ENCODE measurements around the gene GSX2.

The GSX2 gene

GRCh38 chr4:54074381-54074780 is 25.6 kb upstream of the GSX2 start:
- DNase-seq (ENCODE audit: low read depth) = no peak
- TF ChIP-seq CTCF (IDR thresholded peaks at IDR 0.05; ENCODE audit: control insufficient read depth, extremely low read depth, insufficient read depth) = no peak
- H3K4me3 ChIP-seq (ENCODE audit: low read depth, low read length) = no peak overlapping the region

- H3K4me3 ChIP-seq (ENCODE audit: low read depth, low read length) = no peak overlapping the region
- TF ChIP-seq CTCF (IDR thresholded peaks at IDR 0.05; ENCODE audit: control insufficient read depth, extremely low read depth, insufficient read depth) = no peak
- DNase-seq (ENCODE audit: low read depth) = no peak
Measured at GRCh38 chr4:54076673-54077072, 23.3 kb upstream of the GSX2 start.

- no peak for TF ChIP-seq CTCF (IDR thresholded peaks at IDR 0.05; ENCODE audit: control insufficient read depth, extremely low read depth, insufficient read depth)
- no peak for DNase-seq (ENCODE audit: low read depth)
Measured at GRCh38 chr4:54077812-54078211, 22.2 kb upstream of the GSX2 start.

GRCh38 chr4:54082168-54082567 is 17.8 kb upstream of the GSX2 start:
- DNase-seq (ENCODE audit: low read depth) = no peak
- H3K4me3 ChIP-seq (ENCODE audit: low read depth, low read length) = no peak overlapping the region
- no peak for TF ChIP-seq CTCF (IDR thresholded peaks at IDR 0.05; ENCODE audit: control insufficient read depth, extremely low read depth, insufficient read depth)

More at GRCh38 chr4:54077812-54078211, 22.2 kb upstream of the GSX2 start:
- H3K4me3 ChIP-seq (ENCODE audit: low read depth, low read length) = no peak overlapping the region

GRCh38 chr4:54085284-54085683 is 14.7 kb upstream of the GSX2 start:
- TF ChIP-seq CTCF (IDR thresholded peaks at IDR 0.05; ENCODE audit: control insufficient read depth, extremely low read depth, insufficient read depth) = no peak
- no peak for DNase-seq (ENCODE audit: low read depth)
- no peak overlapping the region for H3K4me3 ChIP-seq (ENCODE audit: low read depth, low read length)

- H3K4me3 ChIP-seq (ENCODE audit: low read depth, low read length) = no peak overlapping the region
- DNase-seq (ENCODE audit: low read depth) = no peak
- no peak for TF ChIP-seq CTCF (IDR thresholded peaks at IDR 0.05; ENCODE audit: control insufficient read depth, extremely low read depth, insufficient read depth)
Measured at GRCh38 chr4:54089875-54090274, 10.1 kb upstream of the GSX2 start.

- no peak for DNase-seq (ENCODE audit: low read depth)
- no peak for TF ChIP-seq CTCF (IDR thresholded peaks at IDR 0.05; ENCODE audit: control insufficient read depth, extremely low read depth, insufficient read depth)
- H3K4me3 ChIP-seq (ENCODE audit: low read depth, low read length) = no peak overlapping the region
Measured at GRCh38 chr4:54090404-54090803, 9.6 kb upstream of the GSX2 start.
